ENCODE measurements around the gene AUNIP.

The AUNIP gene

GRCh38 chr1:25787760-25788166 is 71.5 kb downstream of the AUNIP start:
- DNase-seq = no peak

- no peak for DNase-seq
Observed at GRCh38 chr1:25786887-25787759, 72.1 kb downstream of the AUNIP start.

GRCh38 chr1:25785333-25786067 is 73.8 kb downstream of the AUNIP start:
- DNase-seq = no peak

GRCh38 chr1:25784575-25785051 is 74.6 kb downstream of the AUNIP start:
- no peak for DNase-seq

Data from effector CD8-positive, alpha-beta T cell (primary cell).